ENCODE results near the gene CABLES1.

GRCh38 chr18:23265682-23266399 is 130.6 kb downstream of the CABLES1 start:
- TF ChIP-seq CTCF (IDR thresholded peaks at IDR 0.05) = no peak
- TF ChIP-seq POLR2A (IDR thresholded peaks at IDR 0.05) = no peak
